Astrocyte (in vitro differentiated cells and primary cell): ENCODE results near the gene ADAMTS12.

Experiments
- EZH2 ChIP-seq: IDR thresholded peaks from 2 replicates; pipeline ENCODE4 v1.6.1; 2012; ENCODE audit warnings: mild to moderate bottlenecking, low read length, inconsistent platforms; ENCODE audit not compliant: insufficient read depth
- TF ChIP-seq, protein P1 (sequence below): IDR thresholded peaks from 2 replicates; pipeline ENCODE4 v1.5.1; 2011; ENCODE audit warnings: low read depth, mild to moderate bottlenecking, inconsistent platforms, low read length, moderate library complexity; ENCODE audit not compliant: insufficient read depth

DNA sequence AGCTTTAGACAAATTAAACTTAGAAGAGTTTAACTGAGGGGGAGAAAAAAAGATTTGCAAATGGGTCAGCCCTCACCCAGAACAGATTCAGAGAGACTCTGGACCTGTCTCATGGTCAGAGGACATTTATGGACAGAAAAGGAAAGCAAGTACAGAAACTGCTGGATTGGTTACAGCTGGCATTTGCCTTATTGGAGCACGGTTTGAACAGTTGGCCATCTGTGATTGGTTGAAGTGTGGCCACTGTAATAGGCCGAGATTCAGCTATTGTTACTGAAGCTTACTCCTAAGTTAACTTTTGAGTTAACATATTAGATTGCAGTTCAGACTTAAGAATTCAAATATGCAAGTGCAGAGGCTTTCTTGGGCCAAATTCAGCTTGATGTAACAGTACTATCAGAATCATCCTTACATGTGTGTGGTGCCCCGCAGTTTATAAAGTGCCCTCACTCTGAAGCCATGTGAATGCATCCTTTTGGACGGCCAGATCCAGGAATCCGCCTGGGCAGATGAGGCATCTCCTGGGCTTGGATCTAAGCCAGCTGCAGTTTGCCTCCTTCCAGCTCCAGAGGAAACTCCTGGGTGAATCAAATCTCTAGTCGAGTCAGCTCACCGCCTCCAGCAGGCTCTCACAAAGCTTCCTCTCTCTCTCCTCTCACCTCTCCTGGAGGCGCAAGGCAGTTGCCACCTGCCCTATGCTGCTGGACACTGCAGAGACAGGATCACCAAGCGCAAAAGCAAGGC, 165.2 kb downstream of the ADAMTS12 start:
- TF ChIP-seq, protein P1, sequence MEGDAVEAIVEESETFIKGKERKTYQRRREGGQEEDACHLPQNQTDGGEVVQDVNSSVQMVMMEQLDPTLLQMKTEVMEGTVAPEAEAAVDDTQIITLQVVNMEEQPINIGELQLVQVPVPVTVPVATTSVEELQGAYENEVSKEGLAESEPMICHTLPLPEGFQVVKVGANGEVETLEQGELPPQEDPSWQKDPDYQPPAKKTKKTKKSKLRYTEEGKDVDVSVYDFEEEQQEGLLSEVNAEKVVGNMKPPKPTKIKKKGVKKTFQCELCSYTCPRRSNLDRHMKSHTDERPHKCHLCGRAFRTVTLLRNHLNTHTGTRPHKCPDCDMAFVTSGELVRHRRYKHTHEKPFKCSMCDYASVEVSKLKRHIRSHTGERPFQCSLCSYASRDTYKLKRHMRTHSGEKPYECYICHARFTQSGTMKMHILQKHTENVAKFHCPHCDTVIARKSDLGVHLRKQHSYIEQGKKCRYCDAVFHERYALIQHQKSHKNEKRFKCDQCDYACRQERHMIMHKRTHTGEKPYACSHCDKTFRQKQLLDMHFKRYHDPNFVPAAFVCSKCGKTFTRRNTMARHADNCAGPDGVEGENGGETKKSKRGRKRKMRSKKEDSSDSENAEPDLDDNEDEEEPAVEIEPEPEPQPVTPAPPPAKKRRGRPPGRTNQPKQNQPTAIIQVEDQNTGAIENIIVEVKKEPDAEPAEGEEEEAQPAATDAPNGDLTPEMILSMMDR: no peak
- TF ChIP-seq EZH2: no peak
